ENCODE results near the gene BRD3. TPM values are rescaled to one million over a fixed set of nuclear protein-coding genes. Genes with fewer than 3 reads are reported as not detected.

BRD3 gene
- total RNA-seq, 1 experiment from 2014 or later = 40.7 TPM

DNA sequence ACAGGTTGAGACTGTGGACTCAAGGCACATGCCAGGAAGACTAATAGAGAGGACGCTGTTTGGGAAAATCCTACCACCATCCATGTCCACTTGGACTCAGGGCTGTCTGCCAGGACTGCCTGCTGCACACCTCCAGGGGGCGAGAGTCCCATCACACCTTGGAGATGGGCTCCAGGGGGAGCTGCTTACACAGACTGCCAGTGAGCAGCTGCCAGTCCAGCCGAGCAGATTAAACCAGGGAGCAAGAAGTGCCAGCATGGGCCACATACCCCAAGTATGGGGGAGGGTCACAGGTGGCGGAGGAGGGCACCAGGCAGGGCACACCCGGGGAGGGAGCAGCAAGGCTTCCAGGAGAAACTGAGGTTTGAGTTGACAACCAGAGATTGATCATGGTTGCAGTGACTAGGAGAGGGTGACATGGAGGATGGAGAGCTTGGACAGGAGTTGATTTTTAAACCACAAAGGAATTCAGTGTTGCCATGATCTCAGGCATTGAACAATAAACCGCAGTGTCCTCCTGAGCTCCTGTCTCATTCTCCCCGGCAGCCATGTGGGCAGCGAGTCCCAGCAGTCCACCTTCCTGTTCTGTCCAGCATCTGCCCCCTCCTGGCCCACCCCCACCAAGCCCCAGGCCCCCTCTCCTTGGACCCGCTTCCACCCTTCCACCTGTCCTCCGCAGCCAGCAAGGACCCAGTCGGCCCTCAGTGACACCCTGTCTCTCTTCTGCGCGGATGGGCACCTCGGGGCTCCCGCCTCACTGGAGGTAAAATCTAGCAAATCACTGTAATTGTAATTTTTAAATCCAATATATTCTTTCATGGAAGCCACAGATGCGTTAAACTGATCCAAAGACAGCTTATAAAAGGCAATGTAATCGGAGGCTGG, 72.6 kb downstream of the BRD3 start:
- Histone ChIP-seq H3K4me1 (ENCODE audit: control insufficient read depth in 1 of 2, insufficient read depth in 2 of 2, low read length in 2 of 2) (peaks cover 19 to 33% of the 10 kb centered on the region in 2 experiments), H3K27ac (ENCODE audit: low read depth, low read length) (no peak overlapping the region), H3K4me2 (ENCODE audit: low read length) (peak overlapping the region; percentile 18; the same call in 1 of the 2 replicates), H3K79me2 (ENCODE audit: insufficient read depth, low read length) (peaks cover 13% of the 10 kb centered on the region), H3K27me3 (ENCODE audit: insufficient read depth, low read length) (no peaks in the 10 kb centered on the region), H4K20me1 (ENCODE audit: insufficient read depth) (no peaks in the 10 kb centered on the region), H3K4me3 (replicated peaks in 1 of 2; ENCODE audit: low read depth in 1 of 2, low read length in 2 of 2) (no peak overlapping the region), H2AFZ (ENCODE audit: low read depth, low read length, poor library complexity, severe bottlenecking) (no peak overlapping the region), H3K9me3 (ENCODE audit: control insufficient read depth in 1 of 2, insufficient read depth in 1 of 2, low read depth in 1 of 2, low read length in 2 of 2) (no peaks in the 10 kb centered on the region), H3K9me2 (ENCODE audit: insufficient read depth) (no peaks in the 10 kb centered on the region), H3K9ac (ENCODE audit: low read length) (no peak overlapping the region), H3K36me3 (ENCODE audit: control insufficient read depth in 1 of 2, insufficient read depth in 2 of 2, low read length in 2 of 2) (no peaks in the 10 kb centered on the region)
- ATAC-seq (peak; percentile 23), DNase-seq (ENCODE audit: low read depth, low spot score) (peak; percentile 37)
- ChIA-PET POLR2A (no interaction called here), RAD21 (ENCODE audit: low non-redundant PET in 1 of 2, low total read pairs in 2 of 2, uncharacterized antibody in 2 of 2, unreplicated experiment in 2 of 2) (interaction anchor here (0.6 to 2.6 kb wide), 5 partner anchors 30 to 213 kb away, joined by 3 to 13 read pairs (median 4); partner anchors contain the start of gene BRD3OS (in 1 of the 2)), CTCF (interaction anchor here (0.6 to 3.8 kb wide), 15 partner anchors 22 to 268 kb away, joined by 3 to 76 read pairs (median 4); partner anchors contain the start of gene BRD3OS)
- TF ChIP-seq, protein P1, sequence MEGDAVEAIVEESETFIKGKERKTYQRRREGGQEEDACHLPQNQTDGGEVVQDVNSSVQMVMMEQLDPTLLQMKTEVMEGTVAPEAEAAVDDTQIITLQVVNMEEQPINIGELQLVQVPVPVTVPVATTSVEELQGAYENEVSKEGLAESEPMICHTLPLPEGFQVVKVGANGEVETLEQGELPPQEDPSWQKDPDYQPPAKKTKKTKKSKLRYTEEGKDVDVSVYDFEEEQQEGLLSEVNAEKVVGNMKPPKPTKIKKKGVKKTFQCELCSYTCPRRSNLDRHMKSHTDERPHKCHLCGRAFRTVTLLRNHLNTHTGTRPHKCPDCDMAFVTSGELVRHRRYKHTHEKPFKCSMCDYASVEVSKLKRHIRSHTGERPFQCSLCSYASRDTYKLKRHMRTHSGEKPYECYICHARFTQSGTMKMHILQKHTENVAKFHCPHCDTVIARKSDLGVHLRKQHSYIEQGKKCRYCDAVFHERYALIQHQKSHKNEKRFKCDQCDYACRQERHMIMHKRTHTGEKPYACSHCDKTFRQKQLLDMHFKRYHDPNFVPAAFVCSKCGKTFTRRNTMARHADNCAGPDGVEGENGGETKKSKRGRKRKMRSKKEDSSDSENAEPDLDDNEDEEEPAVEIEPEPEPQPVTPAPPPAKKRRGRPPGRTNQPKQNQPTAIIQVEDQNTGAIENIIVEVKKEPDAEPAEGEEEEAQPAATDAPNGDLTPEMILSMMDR (IDR thresholded peaks at IDR 0.05 in 2 of 3, conservative IDR thresholded peaks at IDR 0.05 in 1 of 3; ENCODE audit: borderline replicate concordance in 1 of 3, insufficient read depth in 1 of 3, low read depth in 2 of 3, low read length in 2 of 3) = peak in 2 of 3 experiments; percentile 65 to 81; a peak in 4 of 6 replicates
- TF ChIP-seq CBX3 (IDR thresholded peaks at IDR 0.05; ENCODE audit: low read depth) = no peak
- TF ChIP-seq EZH2 (IDR thresholded peaks at IDR 0.05) = no peak
- BruUV-seq (replicated peaks) = no TSS peak
- intact Hi-C loops (cut with micrococcal nuclease) = loop anchor here (1.0 to 10.0 kb wide), 3 partner anchors 104 to 640 kb away; partner anchors contain the start of genes SURF1 and SURF2

Measured in HCT116 (cell line).